Smooth muscle cell (in vitro differentiated cells): ENCODE results near the gene ATXN7L3B. TPM values are rescaled to one million over a fixed set of nuclear protein-coding genes. Genes with fewer than 3 reads are reported as not detected.

Source experiments
- DNase-seq: peaks from one replicate; lab custom pipeline; 2025; ENCODE audit not compliant: unreplicated experiment; lab: John Stamatoyannopoulos, UW
- H2AFZ ChIP-seq: fragments of 200-600 bp; sonication (generic); 2 replicates; pipeline ENCODE4 v1.6.0; 2016; ENCODE audit warnings: antibody characterized with exemption, low read depth, mild to moderate bottlenecking
- H3F3A ChIP-seq: fragments of 200-600 bp; sonication (generic); 2 replicates; pipeline ENCODE4 v1.6.0; 2017; ENCODE audit warnings: antibody characterized with exemption, low read depth
- H3K27ac ChIP-seq: fragments of 200-600 bp; sonication (generic); 2 replicates; pipeline ENCODE4 v1.5.1; 2016; ENCODE audit warnings: low read depth, mild to moderate bottlenecking
- H3K27me3 ChIP-seq: fragments of 200-600 bp; sonication (generic); 2 replicates; pipeline ENCODE4 v1.6.1; 2016; ENCODE audit warnings: low read depth, mild to moderate bottlenecking
- H3K36me3 ChIP-seq: fragments of 200-600 bp; sonication (generic); 2 replicates; pipeline ENCODE4 v1.5.1; 2016; ENCODE audit warnings: low read depth
- H3K4me1 ChIP-seq: fragments of 200-600 bp; sonication (generic); 2 replicates; pipeline ENCODE4 v1.5.1; 2016; ENCODE audit warnings: low read depth
- H3K4me2 ChIP-seq: fragments of 200-600 bp; sonication (generic); 2 replicates; pipeline ENCODE4 v1.6.0; 2016; ENCODE audit warnings: mild to moderate bottlenecking
- H3K4me3 ChIP-seq: fragments of 200-600 bp; sonication (generic); 2 replicates; pipeline ENCODE4 v1.5.1; 2016; ENCODE audit warnings: mild to moderate bottlenecking
- H3K79me2 ChIP-seq: fragments of 200-600 bp; sonication (generic); 2 replicates; pipeline ENCODE4 v1.6.0; 2016; ENCODE audit warnings: low read depth, mild to moderate bottlenecking
- H3K9ac ChIP-seq: fragments of 200-600 bp; sonication (generic); 2 replicates; pipeline ENCODE4 v1.6.0; 2016; ENCODE audit warnings: low read depth
- H3K9me3 ChIP-seq: fragments of 200-600 bp; sonication (generic); replicated peaks from 2 replicates; pipeline ENCODE4 v1.5.1; 2016; ENCODE audit warnings: low read depth
- H4K20me1 ChIP-seq: fragments of 200-600 bp; sonication (generic); 2 replicates; pipeline ENCODE4 v1.6.0; 2016; ENCODE audit warnings: low read depth
- WGBS: methylation state at CpG from one replicate; pipeline ENCODE4 v1.1.7; 2016; ENCODE audit warnings: low lambda C conversion rate; 5-methylcytosine and 5-hydroxymethylcytosine counted together
- polyA plus RNA-seq: library from polyadenylated mRNA; unstranded; fragments of >200 nt; fragmentation: Nextera tagmentation; extraction: Ambion mirVana; gene quantifications from 2 replicates; pipeline ENCODE4 v1.2.1, GENCODE V29; 2016
- total RNA-seq: library from RNA; depleted of rRNA; stranded (reverse); fragments of >200 nt; gene quantifications from 2 replicates; pipeline ENCODE4 v1.2.3, GENCODE V29; 2014
- TF ChIP-seq, protein P1 (sequence below): fragments of 200-600 bp; sonication (generic); IDR thresholded peaks from 2 replicates; pipeline ENCODE4 v1.5.1; 2017; ENCODE audit warnings: borderline replicate concordance, mild to moderate bottlenecking, antibody characterized with exemption; ENCODE audit not compliant: insufficient read depth, poor library complexity, severe bottlenecking

The ATXN7L3B gene
- total and polyA plus RNA-seq, 2 experiments from 2014 or later: 25.4 to 30.7 TPM

DNA sequence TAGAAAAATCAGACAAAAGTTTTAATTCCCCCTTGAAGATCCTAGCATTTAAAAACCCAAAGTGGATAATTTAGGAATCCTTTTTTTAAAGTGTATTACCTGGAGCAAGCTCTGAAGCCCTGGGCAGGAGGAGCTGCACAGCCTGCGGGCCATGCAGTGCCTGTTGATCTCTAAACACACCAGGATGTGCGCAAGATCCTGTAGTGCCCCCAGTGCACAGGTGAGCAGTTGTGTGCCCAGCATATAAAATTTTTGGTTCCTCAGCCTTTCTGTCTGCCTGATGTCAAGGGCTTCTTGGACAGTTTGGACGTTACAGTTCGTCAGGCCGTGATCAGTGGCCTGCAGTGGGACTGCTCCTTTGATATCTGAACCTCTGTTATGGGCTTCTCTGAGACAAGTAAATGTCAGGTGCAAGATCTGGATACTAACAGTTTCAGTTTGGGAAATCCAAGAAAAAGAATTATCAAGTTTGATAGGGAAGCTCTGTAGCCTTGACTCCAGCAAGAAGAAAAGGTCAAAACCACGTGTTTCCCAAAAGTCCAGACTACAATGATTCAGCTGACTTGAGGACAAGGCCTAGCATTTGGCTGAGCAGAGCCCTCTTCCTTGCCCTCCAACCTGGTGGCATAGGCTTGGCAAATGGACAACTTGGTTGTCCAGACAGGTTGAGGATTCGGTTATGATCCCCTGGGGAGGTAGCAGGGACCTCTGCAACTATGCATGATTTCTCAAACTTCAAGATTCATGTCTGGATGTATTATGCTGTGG, 1.0 kb downstream of the ATXN7L3B start:
- TF ChIP-seq, protein P1, sequence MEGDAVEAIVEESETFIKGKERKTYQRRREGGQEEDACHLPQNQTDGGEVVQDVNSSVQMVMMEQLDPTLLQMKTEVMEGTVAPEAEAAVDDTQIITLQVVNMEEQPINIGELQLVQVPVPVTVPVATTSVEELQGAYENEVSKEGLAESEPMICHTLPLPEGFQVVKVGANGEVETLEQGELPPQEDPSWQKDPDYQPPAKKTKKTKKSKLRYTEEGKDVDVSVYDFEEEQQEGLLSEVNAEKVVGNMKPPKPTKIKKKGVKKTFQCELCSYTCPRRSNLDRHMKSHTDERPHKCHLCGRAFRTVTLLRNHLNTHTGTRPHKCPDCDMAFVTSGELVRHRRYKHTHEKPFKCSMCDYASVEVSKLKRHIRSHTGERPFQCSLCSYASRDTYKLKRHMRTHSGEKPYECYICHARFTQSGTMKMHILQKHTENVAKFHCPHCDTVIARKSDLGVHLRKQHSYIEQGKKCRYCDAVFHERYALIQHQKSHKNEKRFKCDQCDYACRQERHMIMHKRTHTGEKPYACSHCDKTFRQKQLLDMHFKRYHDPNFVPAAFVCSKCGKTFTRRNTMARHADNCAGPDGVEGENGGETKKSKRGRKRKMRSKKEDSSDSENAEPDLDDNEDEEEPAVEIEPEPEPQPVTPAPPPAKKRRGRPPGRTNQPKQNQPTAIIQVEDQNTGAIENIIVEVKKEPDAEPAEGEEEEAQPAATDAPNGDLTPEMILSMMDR: no peak
- H3K4me2 ChIP-seq: peak overlapping the region; percentile 97
- H3K27me3 ChIP-seq: no peaks in the 10 kb centered on the region
- no peak for DNase-seq
- peak overlapping the region; percentile 99 for H3K9ac ChIP-seq
- peaks cover 55% of the 10 kb centered on the region for H3K79me2 ChIP-seq
- H3K4me1 ChIP-seq: peaks cover 30% of the 10 kb centered on the region
- no peak overlapping the region for H2AFZ ChIP-seq
- peak overlapping the region; percentile 80 for H3K4me3 ChIP-seq
- no peaks in the 10 kb centered on the region for H3K36me3 ChIP-seq
- WGBS: 45% methylated on average over 7 of the region's 7 CpGs
- no peaks in the 10 kb centered on the region for H3K9me3 ChIP-seq
- H3F3A ChIP-seq: no peaks in the 10 kb centered on the region
- peak overlapping the region; percentile 99 for H3K27ac ChIP-seq
- peaks cover 54% of the 10 kb centered on the region for H4K20me1 ChIP-seq

GRCh38 chr12:74539261-74539660, 1.6 kb downstream of the ATXN7L3B start:
- peak overlapping the region; percentile 97 for H3K4me2 ChIP-seq
- peaks cover 57% of the 10 kb centered on the region for H3K79me2 ChIP-seq
- peaks cover 60% of the 10 kb centered on the region for H4K20me1 ChIP-seq
- WGBS: 54% methylated on average over 4 of the region's 4 CpGs
- H3K9me3 ChIP-seq: no peaks in the 10 kb centered on the region
- TF ChIP-seq, protein P1: no peak
- no peaks in the 10 kb centered on the region for H3K36me3 ChIP-seq
- H3K27ac ChIP-seq: peak overlapping the region; percentile 99
- peaks cover 30% of the 10 kb centered on the region for H3K4me1 ChIP-seq
- no peaks in the 10 kb centered on the region for H3K27me3 ChIP-seq
- peak overlapping the region; percentile 80 for H3K4me3 ChIP-seq
- DNase-seq: no peak
- no peaks in the 10 kb centered on the region for H3F3A ChIP-seq
- H3K9ac ChIP-seq: peak overlapping the region; percentile 99
- no peak overlapping the region for H2AFZ ChIP-seq

- peaks cover 30% of the 10 kb centered on the region for H3K4me1 ChIP-seq
- no peaks in the 10 kb centered on the region for H3K27me3 ChIP-seq
- H3K9me3 ChIP-seq: no peaks in the 10 kb centered on the region
- H3K36me3 ChIP-seq: no peaks in the 10 kb centered on the region
- 59% methylated on average over 6 of the region's 6 CpGs for WGBS
- peak overlapping the region; percentile 97 for H3K4me2 ChIP-seq
- H2AFZ ChIP-seq: no peak overlapping the region
- H4K20me1 ChIP-seq: peaks cover 66% of the 10 kb centered on the region
- H3K79me2 ChIP-seq: peaks cover 57% of the 10 kb centered on the region
- no peaks in the 10 kb centered on the region for H3F3A ChIP-seq
- TF ChIP-seq, protein P1: no peak
- peak overlapping the region; percentile 99 for H3K27ac ChIP-seq
- peak overlapping the region; percentile 99 for H3K9ac ChIP-seq
- H3K4me3 ChIP-seq: peak overlapping the region; percentile 80
- no peak for DNase-seq
These were observed 2.3 kb downstream of the ATXN7L3B start for GRCh38 chr12:74539765-74540526.
